ENCODE data around the gene DIP2C.

DNA sequence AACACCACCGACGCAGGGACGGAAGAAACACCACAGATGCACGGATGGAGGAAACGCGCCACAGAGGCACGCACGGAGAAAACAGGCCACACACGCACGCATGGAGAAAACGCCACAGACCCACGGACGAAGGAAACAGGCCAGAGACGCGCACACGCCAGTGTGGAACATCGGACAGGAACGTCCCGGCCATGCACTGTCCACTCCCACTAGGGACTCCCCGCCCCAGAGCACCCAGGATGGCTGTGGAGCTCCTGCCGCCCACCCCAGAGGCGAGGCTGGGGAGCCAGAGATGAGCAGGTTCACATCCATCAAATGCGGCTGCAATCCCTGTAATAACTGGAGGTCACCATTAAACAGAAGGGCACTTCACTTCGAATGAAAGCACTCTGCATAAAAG, 17.3 kb downstream of the DIP2C start:
- TF ChIP-seq, protein P1, sequence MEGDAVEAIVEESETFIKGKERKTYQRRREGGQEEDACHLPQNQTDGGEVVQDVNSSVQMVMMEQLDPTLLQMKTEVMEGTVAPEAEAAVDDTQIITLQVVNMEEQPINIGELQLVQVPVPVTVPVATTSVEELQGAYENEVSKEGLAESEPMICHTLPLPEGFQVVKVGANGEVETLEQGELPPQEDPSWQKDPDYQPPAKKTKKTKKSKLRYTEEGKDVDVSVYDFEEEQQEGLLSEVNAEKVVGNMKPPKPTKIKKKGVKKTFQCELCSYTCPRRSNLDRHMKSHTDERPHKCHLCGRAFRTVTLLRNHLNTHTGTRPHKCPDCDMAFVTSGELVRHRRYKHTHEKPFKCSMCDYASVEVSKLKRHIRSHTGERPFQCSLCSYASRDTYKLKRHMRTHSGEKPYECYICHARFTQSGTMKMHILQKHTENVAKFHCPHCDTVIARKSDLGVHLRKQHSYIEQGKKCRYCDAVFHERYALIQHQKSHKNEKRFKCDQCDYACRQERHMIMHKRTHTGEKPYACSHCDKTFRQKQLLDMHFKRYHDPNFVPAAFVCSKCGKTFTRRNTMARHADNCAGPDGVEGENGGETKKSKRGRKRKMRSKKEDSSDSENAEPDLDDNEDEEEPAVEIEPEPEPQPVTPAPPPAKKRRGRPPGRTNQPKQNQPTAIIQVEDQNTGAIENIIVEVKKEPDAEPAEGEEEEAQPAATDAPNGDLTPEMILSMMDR (IDR thresholded peaks at IDR 0.05): no peak
- no peak for TF ChIP-seq POLR2A (IDR thresholded peaks at IDR 0.05)

Data from transverse colon (tissue), 3 donors.